K562 (cell line): ENCODE measurements around the gene PSMA8. TPM values are rescaled to one million over a fixed set of nuclear protein-coding genes. Genes with fewer than 3 reads are reported as not detected.

Source experiments
- ATAC-seq: fragments of 200-7000 bp; cut with Tn5 transposase; 3 replicates; pipeline ENCODE4 v1.9.1; 2020; ENCODE audit warnings: moderate library complexity
- BruUV-seq: library from RNA; stranded (reverse); fragments of 400-500 nt; replicated peaks from 2 replicates; lab custom pipeline; 2021; lab: Mats Ljungman, UMichigan
- CTCF ChIA-PET: fragments of 300-600 bp; formaldehyde crosslinking; extraction: SDS; loops from one replicate; lab custom pipeline; 2021; ENCODE audit warnings: low intra/inter-chr PET ratio; lab: Yijun Ruan, JAX
- POLR2A ChIA-PET: fragments of 300-600, 350-650 bp; sonication (Branson Sonifier 250); formaldehyde crosslinking; extraction: SDS; loops from one replicate; lab custom pipeline; 2021; ENCODE audit warnings: antibody characterized with exemption, inconsistent platforms; lab: Yijun Ruan, JAX
- DNase-seq, 4 experiments: peaks; one replicate each; pipeline versions ENCODE4 v3.0.0 to v3.0.0-alpha.2; 2011 to 2018; ENCODE audit warnings: low spot score in 3 of 4, mixed read lengths in 3 of 4; ENCODE audit errors: extremely low read depth in 1 of 4
- FAIRE-seq: peaks from 2 replicates; lab custom pipeline; 2011; peaks lifted over from hg19 to GRCh38; lab: Jason Lieb, UNC
- H2AFZ ChIP-seq: 2 replicates; pipeline ENCODE4 v1.6.0; 2011; ENCODE audit warnings: low read depth, low read length, control low read depth, inconsistent platforms
- H3K27ac ChIP-seq: fragments of 200-600 bp; 3 replicates; pipeline ENCODE4 v1.8.0; 2011; ENCODE audit warnings: low read depth, mild to moderate bottlenecking, control low read depth, inconsistent platforms, low read length, moderate library complexity, mixed read lengths; ENCODE audit errors: extremely low read depth
- H3K27me3 ChIP-seq, 2 experiments: fragments of 300-600 bp in 1 of 2; 2 replicates in 1 of 2; 3 replicates in 1 of 2; pipeline versions ENCODE4 v1.6.0 to v1.8.0; 2011; ENCODE audit warnings: inconsistent platforms in 2 of 2, low read length in 2 of 2, mild to moderate bottlenecking in 1 of 2, mixed read lengths in 1 of 2, moderate library complexity in 1 of 2; ENCODE audit not compliant: control insufficient read depth in 2 of 2, insufficient read depth in 2 of 2
- H3K36me3 ChIP-seq: fragments of 300-600 bp; 3 replicates; pipeline ENCODE4 v1.8.0; 2011; ENCODE audit warnings: mild to moderate bottlenecking, low read length, inconsistent platforms; ENCODE audit not compliant: control insufficient read depth, insufficient read depth
- H3K4me1 ChIP-seq, 2 experiments: fragments of 200-600 bp in 1 of 2; replicated peaks in 1 of 2; 2 replicates in 1 of 2; 3 replicates in 1 of 2; pipeline versions ENCODE4 v1.5.1 to v1.8.0; 2011; ENCODE audit warnings: inconsistent platforms in 2 of 2, low read length in 2 of 2, mild to moderate bottlenecking in 1 of 2, mixed read lengths in 1 of 2, moderate library complexity in 1 of 2; ENCODE audit not compliant: control insufficient read depth in 2 of 2, insufficient read depth in 2 of 2
- H3K4me2 ChIP-seq: 2 replicates; pipeline ENCODE4 v1.6.1; 2011; ENCODE audit warnings: low read length, control low read depth, inconsistent platforms, mixed read lengths; ENCODE audit not compliant: insufficient read depth
- H3K4me3 ChIP-seq: fragments of 200-600 bp; sonication (generic), shearing (Covaris generic); 2 replicates; pipeline ENCODE4 v1.5.1; 2016; ENCODE audit warnings: control low read depth, inconsistent platforms
- H3K79me2 ChIP-seq: fragments of 200-600 bp; 3 replicates; pipeline ENCODE4 v1.8.0; 2011; ENCODE audit warnings: low read length, inconsistent platforms; ENCODE audit not compliant: control insufficient read depth, insufficient read depth
- H3K9ac ChIP-seq, 2 experiments: 2 replicates each; pipeline versions ENCODE4 v1.6.0 to v1.6.1; 2011; ENCODE audit warnings: low read depth in 2 of 2, low read length in 2 of 2, control low read depth in 1 of 2, inconsistent platforms in 1 of 2, mild to moderate bottlenecking in 1 of 2, mixed read lengths in 1 of 2; ENCODE audit not compliant: insufficient read depth in 1 of 2
- H3K9me1 ChIP-seq: one replicate; pipeline ENCODE4 v1.6.0; 2011; ENCODE audit warnings: inconsistent platforms, mild to moderate bottlenecking, low read length, moderate library complexity; ENCODE audit not compliant: control insufficient read depth, insufficient read depth
- H3K9me3 ChIP-seq: replicated peaks from 2 replicates; pipeline ENCODE4 v1.5.1; 2011; ENCODE audit warnings: low read depth, low read length, inconsistent platforms; ENCODE audit not compliant: control insufficient read depth, insufficient read depth
- H4K20me1 ChIP-seq: replicated peaks from 2 replicates; pipeline ENCODE4 v1.6.1; 2011; ENCODE audit warnings: low read length, inconsistent platforms, mixed read lengths; ENCODE audit not compliant: control insufficient read depth, insufficient read depth
- ATF7 ChIP-seq: fragments of 450-650 bp; IDR thresholded peaks from 2 replicates; pipeline ENCODE4 v1.7.1; 2014; ENCODE audit warnings: mild to moderate bottlenecking, moderate library complexity
- CGGBP1 ChIP-seq: fragments of 250-450 bp; sonication (Bioruptor Pico); IDR thresholded peaks from 2 replicates; pipeline ENCODE4 v1.9.0; 2021; ENCODE audit warnings: mild to moderate bottlenecking
- GABPB1 ChIP-seq: sonication (generic); formaldehyde crosslinking; IDR thresholded peaks from 2 replicates; pipeline ENCODE4 v1.8.0; 2022; ENCODE audit warnings: mild to moderate bottlenecking, missing genetic modification reagents
- PBX2 ChIP-seq, 2 experiments: IDR thresholded peaks in 1 of 2; conservative IDR thresholded peaks in 1 of 2; 2 replicates each; pipeline ENCODE4 v1.6.1; 2016; ENCODE audit warnings: low read depth in 2 of 2, mild to moderate bottlenecking in 1 of 2, missing compliant biosample characterization in 1 of 2, missing genetic modification characterization in 1 of 2, moderate library complexity in 1 of 2
- SREBF1 ChIP-seq: fragments of 150-350 bp; IDR thresholded peaks from 2 replicates; pipeline ENCODE4 v1.6.1; 2014; ENCODE audit warnings: antibody characterized with exemption, low read depth, low read length, borderline replicate concordance
- TAL1 ChIP-seq: fragments of 450-650 bp; IDR thresholded peaks from 2 replicates; pipeline ENCODE4 v1.6.1; 2016; ENCODE audit warnings: mild to moderate bottlenecking
- ZNF384 ChIP-seq: IDR thresholded peaks from 2 replicates; pipeline ENCODE4 v1.6.1; 2012; ENCODE audit warnings: low read depth, low read length, improper control_type of control experiment
- WGBS: fragments of 100-300 bp; shearing (Covaris generic); methylation state at CpG from one replicate; pipeline ENCODE4 v1.1.6; 2016; ENCODE audit warnings: low coverage, mixed read lengths; ENCODE audit not compliant: insufficient coverage; ENCODE audit errors: missing lambda C conversion rate; 5-methylcytosine and 5-hydroxymethylcytosine counted together
- in situ Hi-C: fragments of 300-500 bp; cut with MboI; formaldehyde crosslinking; loops from 4 replicates; pipeline ENCODE4 v1.15.0; 2018; ENCODE audit warnings: inconsistent platforms, mixed read lengths
- intact Hi-C: fragments of 100-400 bp; cut with micrococcal nuclease; formaldehyde crosslinking; loops from 2 replicates; pipeline ENCODE4 v1.14.2; 2022
- polyA plus RNA-seq, 8 experiments: library from polyadenylated mRNA; depleted of rRNA in 4 of 8; stranded (reverse) in 5 of 8; unstranded in 3 of 8; fragments of >200 nt; fragmentation: Nextera tagmentation in 2 of 8; fragmentation: Illumina TruSeq in 1 of 8; extraction: Ambion mirVana in 2 of 8; extraction: Trizol in 1 of 8; gene quantifications; 2 replicates each; pipeline versions ENCODE4 v1.2.1 to v1.2.3, GENCODE V29; 2011 to 2014; ENCODE audit warnings: inconsistent platforms in 1 of 8, missing spikeins in 1 of 8
- total RNA-seq, 7 experiments: library from RNA; depleted of rRNA in 6 of 7; stranded (reverse); fragments of >200 nt in 6 of 7; fragmentation: Illumina TruSeq in 2 of 7; extraction: Trizol in 2 of 7; gene quantifications; 2 replicates each; pipeline versions ENCODE4 v1.2.1 to v1.2.3, GENCODE V29; 2011 to 2021; ENCODE audit warnings: low replicate concordance in 1 of 7

The PSMA8 gene
- total and polyA plus RNA-seq, 9 of the 15 experiments (the other 6 are each of a cell fraction or from before 2014, with no cell fraction given): not detected

GRCh38 chr18:26086959-26087358, 46.7 kb upstream of the PSMA8 start:
- H2AFZ ChIP-seq: no peak overlapping the region
- TF ChIP-seq GABPB1 (CRISPR knock-in tag) (no peak), PBX2 (CRISPR knock-in tag; IDR thresholded peaks at IDR 0.05; ENCODE audit: low read depth) (no peak), PBX2 (tag; conservative IDR thresholded peaks at IDR 0.05; ENCODE audit: low read depth) (no peak), ZNF384 (no peak), CGGBP1 (CRISPR knock-in tag) (no peak), SREBF1 (no peak), TAL1 (no peak), ATF7 (no peak)
- TF ChIP-seq, all 486 proteins: peak for 0
- Histone ChIP-seq H3K4me1 (peaks cover 15 to 21% of the 10 kb centered on the region in 2 experiments; a peak in 4 of 5 replicates), H3K9ac (no peak overlapping the region), H3K27ac (no peak overlapping the region), H3K9me1 (no peaks in the 10 kb centered on the region), H3K4me3 (no peak overlapping the region), H4K20me1 (peaks cover 6% of the 10 kb centered on the region), H3K27me3 (no peaks in the 10 kb centered on the region), H3K4me2 (no peak overlapping the region), H3K79me2 (peaks cover 85% of the 10 kb centered on the region), H3K9me3 (no peaks in the 10 kb centered on the region), H3K36me3 (peaks cover 56% of the 10 kb centered on the region)
- 85% methylated on average over 6 of the region's 6 CpGs for WGBS
- intact Hi-C loops (no loop called here), in situ Hi-C loops (no loop called here)
- CTCF ChIA-PET: no interaction called here
- no peak for DNase-seq
- BruUV-seq: no TSS peak
- FAIRE-seq: no peak
- ATAC-seq: no peak
- POLR2A ChIA-PET: interaction anchor here (0.7 to 1.1 kb wide), 2 partner anchors 11 to 12 kb away, joined by 3 read pairs; no protein-coding TSS in a partner anchor
